Right cardiac atrium (tissue), 5 donors: ENCODE data around the gene MLLT10. TPM values are rescaled to one million over a fixed set of nuclear protein-coding genes. Genes with fewer than 3 reads are reported as not detected.

Experiments used
- ATAC-seq, 2 donors: fragments of 200-7000 bp; cut with Tn5 transposase; one replicate each; pipeline versions ENCODE4 v1.8.0 to v1.9.1; 2020; ENCODE audit warnings: moderate library complexity in 2 of 2, mild to moderate bottlenecking in 1 of 2
- DNase-seq, 3 donors: peaks; one replicate each; pipeline ENCODE4 v3.0.0-alpha.2; 2020
- H3K27ac ChIP-seq: one replicate; pipeline ENCODE4 v1.5.1; 2013; ENCODE audit warnings: mild to moderate bottlenecking, low read length, control low read depth, moderate library complexity
- H3K27me3 ChIP-seq: one replicate; pipeline ENCODE4 v1.6.1; 2013; ENCODE audit not compliant: control insufficient read depth, insufficient read depth
- H3K4me1 ChIP-seq: one replicate; pipeline ENCODE4 v1.6.1; 2013; ENCODE audit warnings: low read length; ENCODE audit not compliant: control insufficient read depth, insufficient read depth
- H3K4me3 ChIP-seq: one replicate; pipeline ENCODE4 v1.5.1; 2013; ENCODE audit warnings: low read length, control low read depth
- H3K9me3 ChIP-seq: one replicate; pipeline ENCODE4 v1.6.1; 2013; ENCODE audit warnings: low read length; ENCODE audit not compliant: control insufficient read depth
- WGBS: extraction: QIAGEN DNeasy Blood & Tissue Kit; methylation state at CpG from one replicate; pipeline ENCODE4 v1.1.7; 2013; 5-methylcytosine and 5-hydroxymethylcytosine counted together
- intact Hi-C, 4 donors: fragments of 100-400 bp; cut with DNase I; formaldehyde crosslinking; loops; one replicate each; pipeline versions ENCODE4 v1.11.0 to v1.14.0; 2022 to 2023
- polyA plus RNA-seq: library from polyadenylated mRNA; stranded (reverse); fragments of 200-250 nt; gene quantifications from one replicate; pipeline ENCODE4 v1.2.3, GENCODE V29; 2013
- total RNA-seq, 4 donors: library from RNA; stranded (reverse); fragmentation: NEBNext Ultra II Directional; extraction: Animal tissue kit (Norgen Biotek cat#: 25700); gene quantifications; one replicate each; pipeline ENCODE4 v1.2.1, GENCODE V29; 2021
- donor health status: healthy with polysubstance abuse.
- donor health status: DM: no; HTN: yes; CAD: no.
- donor health status: DM: no; HTN: no; CAD: no.
- donor health status: DM: no; HTN: yes; CAD: no; lungs with severe emphysema.
- donor health status: DM: yes; HTN: yes; CAD: no.

The MLLT10 gene
- total and polyA plus RNA-seq, 5 donors: 14.1 to 36.1 (median 28.5) TPM

DNA sequence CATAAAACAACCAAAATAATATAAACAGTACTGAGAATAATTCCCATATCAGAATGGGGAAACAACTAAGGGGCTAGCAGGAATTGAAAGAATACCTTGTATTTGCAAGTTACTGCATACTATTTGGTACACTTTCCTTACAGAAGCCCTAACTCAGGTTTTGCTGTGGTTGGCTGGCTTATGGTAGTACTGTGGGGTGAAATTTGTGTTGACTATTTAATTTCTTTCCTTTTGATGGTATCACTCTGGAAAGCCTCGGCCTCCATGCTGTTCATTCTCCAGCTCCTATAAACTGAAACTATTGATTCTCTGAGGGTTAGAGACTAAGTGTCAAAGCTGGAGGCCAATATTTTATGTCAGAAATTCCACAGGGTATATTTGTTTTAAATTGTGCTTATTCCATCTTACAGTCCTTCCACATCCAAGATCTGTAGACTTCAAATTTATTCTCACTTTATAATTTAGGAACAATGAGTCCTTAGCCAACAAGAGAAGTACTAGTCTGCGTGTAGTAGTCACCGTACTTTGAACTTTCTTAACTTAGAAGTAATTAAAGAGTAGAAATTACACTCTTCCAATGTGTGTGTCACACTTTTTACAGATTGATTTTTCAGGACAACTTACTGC, 22.0 kb upstream of the MLLT10 start:
- ATAC-seq (no peak), DNase-seq (no peak)
- Histone ChIP-seq H3K4me3 (no peak overlapping the region), H3K9me3 (no peaks in the 10 kb centered on the region), H3K27me3 (no peaks in the 10 kb centered on the region), H3K4me1 (no peaks in the 10 kb centered on the region), H3K27ac (no peak overlapping the region)
- 83% methylated on average over 3 of the region's 3 CpGs for WGBS
- intact Hi-C loops: no loop called here

- DNase-seq (no peak), ATAC-seq (no peak)
- Histone ChIP-seq H3K9me3 (no peaks in the 10 kb centered on the region), H3K27ac (no peak overlapping the region), H3K4me1 (no peaks in the 10 kb centered on the region), H3K4me3 (no peak overlapping the region), H3K27me3 (no peaks in the 10 kb centered on the region)
- 76% methylated on average over 2 of the region's 2 CpGs for WGBS
- intact Hi-C loops: no loop called here
These were observed 21.2 kb upstream of the MLLT10 start for GRCh38 chr10:21512573-21513404.

- ATAC-seq (no peak), DNase-seq (no peak)
- Histone ChIP-seq H3K9me3 (no peaks in the 10 kb centered on the region), H3K4me3 (peak overlapping the region; percentile 15), H3K27me3 (no peaks in the 10 kb centered on the region), H3K27ac (no peak overlapping the region), H3K4me1 (no peaks in the 10 kb centered on the region)
- 86% methylated on average over 1 of the region's 1 CpG for WGBS
- intact Hi-C loops: no loop called here
These were observed 20.6 kb upstream of the MLLT10 start for GRCh38 chr10:21513405-21513788.

GRCh38 chr10:21514129-21514817, 19.8 kb upstream of the MLLT10 start:
- Histone ChIP-seq H3K27me3 (no peaks in the 10 kb centered on the region), H3K9me3 (no peaks in the 10 kb centered on the region), H3K4me1 (no peaks in the 10 kb centered on the region), H3K4me3 (peak overlapping the region; percentile 89), H3K27ac (no peak overlapping the region)
- WGBS: 64% methylated on average over 6 of the region's 6 CpGs
- DNase-seq (no peak), ATAC-seq (peak in 1 of 2 donors; percentile 60)
- intact Hi-C loops: no loop called here

DNA sequence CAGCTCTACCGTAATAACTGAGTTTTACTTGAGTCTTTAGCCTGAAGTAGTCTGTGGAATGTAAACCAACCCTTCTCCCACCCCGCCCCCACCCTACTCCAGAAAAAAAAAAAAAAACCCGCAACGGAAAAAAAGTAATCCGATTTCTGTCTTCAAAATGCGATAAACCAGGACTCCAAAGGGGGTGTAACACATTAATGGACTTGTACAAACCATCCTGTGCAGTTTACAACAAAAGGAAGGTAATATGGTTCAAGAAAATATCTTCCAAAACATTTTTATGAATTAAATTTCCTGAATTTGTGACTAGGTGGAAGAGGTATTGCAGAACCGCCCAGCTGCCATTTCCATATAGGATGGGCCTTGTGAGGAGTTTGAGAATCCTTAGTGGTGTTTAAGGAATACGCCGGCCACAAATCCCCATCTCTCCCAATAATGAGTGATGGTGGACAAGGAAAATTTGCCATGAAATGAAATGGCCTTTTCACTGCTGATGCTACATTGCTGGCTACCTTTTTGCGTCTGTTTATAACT, 19.1 kb upstream of the MLLT10 start:
- WGBS: 62% methylated on average over 10 of the region's 10 CpGs
- intact Hi-C loops: no loop called here
- ATAC-seq: no peak
- H3K27ac ChIP-seq: peak overlapping the region; percentile 8
- DNase-seq: no peak
- H3K4me3 ChIP-seq: peak overlapping the region; percentile 89
- no peaks in the 10 kb centered on the region for H3K9me3 ChIP-seq
- H3K4me1 ChIP-seq: no peaks in the 10 kb centered on the region
- no peaks in the 10 kb centered on the region for H3K27me3 ChIP-seq

DNA sequence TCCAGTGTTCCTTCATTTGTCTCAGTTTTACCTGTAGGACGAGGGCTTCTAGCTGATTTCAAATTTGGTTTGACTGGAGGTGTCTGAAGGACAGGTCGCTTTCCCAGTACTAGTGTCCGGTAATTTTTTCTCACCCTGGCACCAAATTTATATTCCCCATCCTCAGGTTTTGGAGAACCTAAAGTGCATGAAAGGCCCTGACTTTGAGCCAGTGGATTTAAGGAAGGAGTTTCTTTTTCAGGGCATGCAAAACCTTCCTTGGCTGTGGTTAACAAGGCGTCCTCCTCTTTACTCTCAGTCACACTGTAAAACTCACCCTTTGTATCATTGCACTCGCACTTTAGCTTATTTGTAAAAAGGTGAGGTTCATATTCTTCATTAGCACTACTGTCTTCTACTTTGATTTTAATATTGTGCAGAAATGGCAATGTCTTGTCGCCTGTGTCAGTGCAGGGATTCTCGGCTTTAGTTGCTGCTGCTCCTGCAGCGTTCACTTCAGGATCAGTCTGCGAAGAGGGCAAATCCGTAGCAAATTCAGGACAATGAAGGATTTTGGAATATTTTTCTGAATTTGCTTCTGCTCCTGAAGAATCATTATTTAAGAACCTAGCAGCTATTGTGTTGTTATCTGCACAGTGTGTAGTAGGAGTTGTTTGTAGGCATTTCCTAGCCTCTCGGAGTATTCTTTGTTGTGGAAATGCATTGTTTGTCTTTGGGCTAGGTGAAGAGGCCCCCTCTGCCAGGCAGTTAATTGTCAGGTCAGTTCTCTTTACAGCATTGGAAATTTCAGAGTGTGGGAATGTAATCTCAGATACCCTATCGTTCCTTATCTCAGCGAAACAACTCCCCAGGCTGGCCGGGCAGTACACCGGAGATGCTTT, 18.4 kb upstream of the MLLT10 start:
- ATAC-seq: no peak
- intact Hi-C loops: no loop called here
- no peak for DNase-seq
- 44% methylated on average over 15 of the region's 15 CpGs for WGBS
- Histone ChIP-seq H3K9me3 (no peaks in the 10 kb centered on the region), H3K27me3 (no peaks in the 10 kb centered on the region), H3K4me1 (no peaks in the 10 kb centered on the region), H3K4me3 (peak overlapping the region; percentile 89), H3K27ac (peak overlapping the region; percentile 84)

- no peaks in the 10 kb centered on the region for H3K27me3 ChIP-seq
- H3K9me3 ChIP-seq: no peaks in the 10 kb centered on the region
- H3K4me3 ChIP-seq: peak overlapping the region; percentile 89
- WGBS: under 1% methylated on average over 86 of the region's 86 CpGs
- peaks cover 2% of the 10 kb centered on the region for H3K4me1 ChIP-seq
- peak; percentile 66 to 89 (median 88) for DNase-seq
- intact Hi-C loops: no loop called here
- peak overlapping the region; percentile 84 for H3K27ac ChIP-seq
- peak; percentile 47 to 68 for ATAC-seq
These were observed 17.5 kb upstream of the MLLT10 start for GRCh38 chr10:21516242-21517131.

- Histone ChIP-seq H3K4me1 (peaks cover 2% of the 10 kb centered on the region), H3K27me3 (no peaks in the 10 kb centered on the region), H3K4me3 (peak overlapping the region; percentile 89), H3K9me3 (no peaks in the 10 kb centered on the region), H3K27ac (peak overlapping the region; percentile 84)
- ATAC-seq (peak; percentile 79 to 84), DNase-seq (peak; percentile 77 to 90 (median 88))
- WGBS: under 1% methylated on average over 73 of the region's 73 CpGs
- intact Hi-C loops: no loop called here
These were observed 16.6 kb upstream of the MLLT10 start for GRCh38 chr10:21517134-21518031.

- ATAC-seq: peak; percentile 4 to 23
- peaks cover 2% of the 10 kb centered on the region for H3K4me1 ChIP-seq
- intact Hi-C loops: no loop called here
- 14% methylated on average over 13 of the region's 13 CpGs for WGBS
- no peak for DNase-seq
- peak overlapping the region; percentile 84 for H3K27ac ChIP-seq
- peak overlapping the region; percentile 89 for H3K4me3 ChIP-seq
- no peaks in the 10 kb centered on the region for H3K9me3 ChIP-seq
- no peaks in the 10 kb centered on the region for H3K27me3 ChIP-seq
These were observed 15.8 kb upstream of the MLLT10 start for GRCh38 chr10:21518149-21518640.
